Spinal cord (tissue), 10 donors: ENCODE results near the gene NRARP. TPM values are rescaled to one million over a fixed set of nuclear protein-coding genes. Genes with fewer than 3 reads are reported as not detected.

Experiments
- DNase-seq, 6 donors: peaks; one replicate each; pipeline versions ENCODE4 v3.0.0 to v3.0.0-alpha.2; 2013 to 2015; ENCODE audit warnings: low spot score in 6 of 6, low read depth in 4 of 6
- H3K27ac ChIP-seq: one replicate; pipeline ENCODE4 v1.5.1; 2013; ENCODE audit warnings: low read depth, low read length, control low read depth
- H3K27me3 ChIP-seq: one replicate; pipeline ENCODE4 v1.6.1; 2013; ENCODE audit warnings: low read length; ENCODE audit not compliant: control insufficient read depth, insufficient read depth
- H3K36me3 ChIP-seq: one replicate; pipeline ENCODE4 v1.6.1; 2013; ENCODE audit warnings: low read length; ENCODE audit not compliant: control insufficient read depth, insufficient read depth
- H3K4me1 ChIP-seq: one replicate; pipeline ENCODE4 v1.6.1; 2013; ENCODE audit warnings: low read length; ENCODE audit not compliant: control insufficient read depth, insufficient read depth
- H3K4me3 ChIP-seq: one replicate; pipeline ENCODE4 v1.5.1; 2013; ENCODE audit warnings: low read depth, low read length, control low read depth
- H3K9me3 ChIP-seq: one replicate; pipeline ENCODE4 v1.6.1; 2013; ENCODE audit warnings: low read length; ENCODE audit not compliant: control insufficient read depth, insufficient read depth
- WGBS: methylation state at CpG from one replicate; pipeline ENCODE4 v1.1.5; 2013; ENCODE audit warnings: missing lambda C conversion rate; ENCODE audit not compliant: insufficient coverage; 5-methylcytosine and 5-hydroxymethylcytosine counted together
- polyA plus RNA-seq, 2 donors: library from polyadenylated mRNA; unstranded; fragments of 120-200 nt; gene quantifications; one replicate each; pipeline ENCODE4 v1.2.1, GENCODE V29; 2013; ENCODE audit not compliant: insufficient read length in 2 of 2
- total RNA-seq, 2 donors: library from RNA; depleted of rRNA in 1 of 2; stranded (reverse); fragments of 120-200 nt in 1 of 2; fragments of >200 nt in 1 of 2; gene quantifications; one replicate each; pipeline versions ENCODE4 v1.2.3 to v1.2.4, GENCODE V29; 2013 to 2014
- donor health status: healthy.

NRARP gene
- total and polyA plus RNA-seq, 4 donors = 3.2 to 15.8 (median 9.8) TPM

DNA sequence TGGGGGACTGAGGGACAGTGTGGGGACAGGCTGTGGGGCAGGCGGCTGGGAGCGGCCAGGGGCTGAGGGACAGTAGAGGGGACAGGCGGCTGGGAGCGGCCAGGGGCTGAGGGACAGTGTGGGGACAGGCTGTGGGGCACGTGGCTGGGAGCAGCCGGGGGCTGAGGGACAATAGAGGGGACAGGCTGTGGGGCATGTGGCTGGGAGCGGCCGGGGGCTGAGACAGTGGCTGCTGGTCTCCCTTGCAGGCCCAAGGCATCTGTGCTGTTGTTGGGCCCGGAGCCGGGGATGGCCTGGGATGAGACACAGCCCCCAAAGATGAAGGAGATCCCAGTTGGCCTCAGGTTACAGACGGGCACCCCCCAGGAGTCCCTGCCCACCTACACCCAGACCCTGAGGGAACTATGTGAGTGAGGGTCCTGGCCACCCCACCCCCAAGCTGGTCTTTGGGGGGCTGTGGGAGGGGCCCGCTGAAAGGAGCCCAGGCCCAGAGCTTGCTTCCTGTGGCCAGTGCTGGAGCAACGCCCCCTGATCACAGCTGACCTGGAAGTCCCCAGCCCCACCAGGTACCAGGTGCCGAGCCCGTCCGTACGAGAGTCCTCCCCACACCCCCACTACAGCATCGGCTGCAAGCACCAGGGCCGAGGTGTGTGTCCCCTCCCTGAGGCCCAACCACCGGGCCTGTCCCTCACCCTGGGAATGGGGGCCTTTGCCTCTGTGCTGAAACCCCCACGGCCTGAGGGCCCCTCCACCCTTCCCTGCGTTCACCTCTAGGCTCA is 50.4 kb downstream of the NRARP start:
- 65% methylated on average over 16 of the region's 22 CpGs for WGBS
- H3K4me1 ChIP-seq = peaks cover 21% of the 10 kb centered on the region
- no peaks in the 10 kb centered on the region for H3K27me3 ChIP-seq
- no peak for DNase-seq
- H3K27ac ChIP-seq = no peak overlapping the region
- H3K9me3 ChIP-seq = no peaks in the 10 kb centered on the region
- H3K36me3 ChIP-seq = peaks cover 20% of the 10 kb centered on the region
- H3K4me3 ChIP-seq = no peak overlapping the region

GRCh38 chr9:137251194-137251461 is 50.9 kb downstream of the NRARP start, which contains the start of gene STPG3:
TSS of gene STPG3 (plus strand) at chr9:137251286. CDS start at chr9:137251287, 1 bp downstream.
- 49% methylated on average over 4 of the region's 4 CpGs for WGBS
- peaks cover 16% of the 10 kb centered on the region for H3K4me1 ChIP-seq
- peaks cover 15% of the 10 kb centered on the region for H3K36me3 ChIP-seq
- no peaks in the 10 kb centered on the region for H3K9me3 ChIP-seq
- no peaks in the 10 kb centered on the region for H3K27me3 ChIP-seq
- no peak within 1 kb of the TSS for H3K27ac ChIP-seq
- H3K4me3 ChIP-seq = no peak within 1 kb of the TSS
- no peak for DNase-seq

DNA sequence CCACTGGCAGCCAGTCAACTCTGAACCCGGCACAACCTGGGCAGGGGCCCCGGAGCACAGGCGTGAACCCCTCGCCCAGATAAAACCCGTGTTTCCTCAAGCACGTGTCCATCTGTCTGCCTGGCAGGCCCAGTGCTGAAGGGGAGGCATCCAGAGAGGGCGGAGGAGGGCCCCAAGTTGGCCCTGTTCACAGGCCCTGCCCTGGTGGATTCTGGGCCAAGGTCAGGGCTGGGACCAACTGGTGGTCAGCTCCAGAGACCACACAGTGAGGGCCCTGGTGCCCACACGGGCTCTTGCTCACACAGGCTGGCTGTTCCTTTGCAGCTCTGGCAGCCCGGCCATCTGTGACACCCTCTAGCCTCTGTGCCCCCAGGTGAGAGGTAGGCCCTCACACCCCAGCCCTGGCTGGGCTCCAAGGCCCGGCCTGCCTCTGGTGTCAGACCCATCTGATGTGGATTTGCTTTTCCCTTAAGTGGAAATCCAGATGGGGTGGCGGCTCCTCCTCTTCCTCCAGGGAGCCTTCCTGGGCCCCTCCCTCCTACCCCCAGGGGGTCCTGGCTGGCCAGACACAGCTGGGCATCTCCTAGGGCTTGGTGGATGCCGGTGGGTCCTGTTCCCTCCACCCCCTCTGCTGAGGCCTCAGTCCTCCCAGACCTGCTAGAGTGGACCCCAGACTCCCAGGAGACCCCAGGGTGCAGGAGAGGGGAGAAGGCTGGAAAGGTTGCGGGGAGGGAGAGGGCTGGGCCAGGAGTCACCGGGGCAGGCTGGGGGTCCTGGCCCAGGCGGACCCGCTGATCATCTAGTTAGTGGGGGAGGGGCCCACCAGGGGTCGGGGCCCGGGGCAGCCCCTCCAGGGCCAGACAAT is 51.5 kb downstream of the NRARP start:
- no peak for DNase-seq
- Histone ChIP-seq H3K4me1 (peaks cover 12% of the 10 kb centered on the region), H3K27ac (no peak overlapping the region), H3K36me3 (peaks cover 11% of the 10 kb centered on the region), H3K9me3 (no peaks in the 10 kb centered on the region), H3K4me3 (no peak overlapping the region), H3K27me3 (no peaks in the 10 kb centered on the region)
- 67% methylated on average over 14 of the region's 18 CpGs for WGBS

Other genes with a start within 250 kb of the NRARP start
- 1 to 10 TPM; 5.7 to 7.9 TPM for gene ENTPD2, start 248.2 kb downstream of the NRARP start, total RNA-seq
- gene ENTPD2, start 248.2 kb downstream of the NRARP start, polyA plus RNA-seq = 10 to 100 TPM; 49.1 to 50.7 TPM
- 10 to 100 TPM in 1 of 2 donors, 1 to 10 TPM in 1; 5.0 to 12.6 TPM for gene SAPCD2, start 231.7 kb downstream of the NRARP start, total RNA-seq
- 10 to 100 TPM; 18.4 to 19.0 TPM for gene SAPCD2, start 231.7 kb downstream of the NRARP start, polyA plus RNA-seq
- 1 to 10 TPM; 3.5 to 8.1 TPM for gene UAP1L1, start 224.8 kb downstream of the NRARP start, total RNA-seq
- 1 to 10 TPM; 4.4 to 6.2 TPM for gene UAP1L1, start 224.8 kb downstream of the NRARP start, polyA plus RNA-seq
- 10 to 100 TPM; 38.3 to 61.3 TPM for gene MAN1B1, start 215.3 kb downstream of the NRARP start, total RNA-seq
- 10 to 100 TPM; 63.3 to 81.3 TPM for gene MAN1B1, start 215.3 kb downstream of the NRARP start, polyA plus RNA-seq
- gene DPP7, start 187.5 kb downstream of the NRARP start, total RNA-seq = 100 to 1,000 TPM in 1 of 2 donors, 10 to 100 TPM in 1; 29.8 to 101 TPM
- gene DPP7, start 187.5 kb downstream of the NRARP start, polyA plus RNA-seq = 100 to 1,000 TPM; 127 to 144 TPM
- gene GRIN1, start 163.1 kb downstream of the NRARP start, total RNA-seq = 10 to 100 TPM; 16.2 to 99.0 TPM
- 100 to 1,000 TPM; 193 to 207 TPM for gene GRIN1, start 163.1 kb downstream of the NRARP start, polyA plus RNA-seq
- under 1 TPM; 0.30 to 0.50 TPM for gene LRRC26, start 132.2 kb downstream of the NRARP start, total RNA-seq
- 1 to 10 TPM; 1.3 to 1.9 TPM for gene LRRC26, start 132.2 kb downstream of the NRARP start, polyA plus RNA-seq
- gene TMEM210, start 130.2 kb downstream of the NRARP start, total RNA-seq = not detected
- under 1 TPM in 1 of 2 donors, not detected in 1; 0.42 TPM for gene TMEM210, start 130.2 kb downstream of the NRARP start, polyA plus RNA-seq
- 10 to 100 TPM; 18.4 to 30.1 TPM for gene ANAPC2, start 113.7 kb downstream of the NRARP start, total RNA-seq
- gene ANAPC2, start 113.7 kb downstream of the NRARP start, polyA plus RNA-seq = 10 to 100 TPM; 58.2 to 69.8 TPM
- 10 to 100 TPM; 28.1 to 53.5 TPM for gene SSNA1, start 113.6 kb downstream of the NRARP start, total RNA-seq
- 10 to 100 TPM; 64.1 to 66.9 TPM for gene SSNA1, start 113.6 kb downstream of the NRARP start, polyA plus RNA-seq
- gene TPRN, start 101.5 kb downstream of the NRARP start, total RNA-seq = 1 to 10 TPM; 6.7 to 9.2 TPM
- 10 to 100 TPM; 24.9 to 30.8 TPM for gene TPRN, start 101.5 kb downstream of the NRARP start, polyA plus RNA-seq
- 10 to 100 TPM; 28.5 to 34.1 TPM for gene TMEM203, start 96.6 kb downstream of the NRARP start, total RNA-seq
- 10 to 100 TPM; 48.8 to 50.7 TPM for gene TMEM203, start 96.6 kb downstream of the NRARP start, polyA plus RNA-seq
- gene NDOR1, start 96.6 kb downstream of the NRARP start, total RNA-seq = 1 to 10 TPM; 3.2 to 6.1 TPM
- gene NDOR1, start 96.6 kb downstream of the NRARP start, polyA plus RNA-seq = 10 to 100 TPM; 18.5 to 23.8 TPM
- 1 to 10 TPM; 2.0 to 3.0 TPM for gene RNF208, start 80.0 kb downstream of the NRARP start, total RNA-seq
- 10 to 100 TPM; 64.3 to 66.6 TPM for gene RNF208, start 80.0 kb downstream of the NRARP start, polyA plus RNA-seq
- gene CYSRT1, start 77.1 kb downstream of the NRARP start, total RNA-seq = under 1 TPM; 0.69 to 0.94 TPM
- 1 to 10 TPM; 3.4 to 4.5 TPM for gene CYSRT1, start 77.1 kb downstream of the NRARP start, polyA plus RNA-seq
- gene RNF224, start 74.8 kb downstream of the NRARP start, total RNA-seq = under 1 TPM in 1 of 2 donors, not detected in 1; 0.06 TPM
- 1 to 10 TPM; 1.3 to 2.2 TPM for gene RNF224, start 74.8 kb downstream of the NRARP start, polyA plus RNA-seq
- gene SLC34A3, start 71.4 kb downstream of the NRARP start, total RNA-seq = under 1 TPM in 1 of 2 donors, not detected in 1; 0.06 TPM
- gene SLC34A3, start 71.4 kb downstream of the NRARP start, polyA plus RNA-seq = 1 to 10 TPM in 1 of 2 donors, under 1 TPM in 1; 0.95 to 1.6 TPM
- 100 to 1,000 TPM; 152 to 247 TPM for gene TUBB4B, start 61.0 kb downstream of the NRARP start, total RNA-seq
- 100 to 1,000 TPM; 436 to 441 TPM for gene TUBB4B, start 61.0 kb downstream of the NRARP start, polyA plus RNA-seq
- gene STPG3, start 51.0 kb downstream of the NRARP start, total RNA-seq = not detected
- gene STPG3, start 51.0 kb downstream of the NRARP start, polyA plus RNA-seq = under 1 TPM; 0.32 to 0.68 TPM
- 10 to 100 TPM; 29.6 to 31.0 TPM for gene NELFB, start 46.9 kb downstream of the NRARP start, total RNA-seq
- gene NELFB, start 46.9 kb downstream of the NRARP start, polyA plus RNA-seq = 10 to 100 TPM; 79.7 to 83.7 TPM
- gene TOR4A, start 24.5 kb downstream of the NRARP start, total RNA-seq = 1 to 10 TPM; 1.3 to 3.5 TPM
- gene TOR4A, start 24.5 kb downstream of the NRARP start, polyA plus RNA-seq = 1 to 10 TPM; 2.1 to 2.5 TPM
- 10 to 100 TPM in 1 of 2 donors, 1 to 10 TPM in 1; 9.4 to 21.7 TPM for gene EXD3, start 120.9 kb upstream of the NRARP start, total RNA-seq
- gene EXD3, start 120.9 kb upstream of the NRARP start, polyA plus RNA-seq = 10 to 100 TPM; 33.5 to 43.5 TPM
- 1 to 10 TPM; 1.4 to 7.1 TPM for gene NOXA1, start 121.1 kb upstream of the NRARP start, total RNA-seq
- gene NOXA1, start 121.1 kb upstream of the NRARP start, polyA plus RNA-seq = 10 to 100 TPM; 14.2 to 14.6 TPM
- under 1 TPM in 1 of 2 donors, not detected in 1; 0.39 TPM for gene ENTPD8, start 139.1 kb upstream of the NRARP start, total RNA-seq
- 1 to 10 TPM in 1 of 2 donors, under 1 TPM in 1; 0.90 to 1.1 TPM for gene ENTPD8, start 139.1 kb upstream of the NRARP start, polyA plus RNA-seq
- gene NSMF, start 157.1 kb upstream of the NRARP start, total RNA-seq = 100 to 1,000 TPM in 1 of 2 donors, 10 to 100 TPM in 1; 29.7 to 103 TPM
- gene NSMF, start 157.1 kb upstream of the NRARP start, polyA plus RNA-seq = 100 to 1,000 TPM; 304 to 369 TPM
- 1 to 10 TPM in 1 of 2 donors, under 1 TPM in 1; 0.89 to 2.2 TPM for gene PNPLA7, start 248.1 kb upstream of the NRARP start, total RNA-seq
- 1 to 10 TPM; 6.5 to 6.6 TPM for gene PNPLA7, start 248.1 kb upstream of the NRARP start, polyA plus RNA-seq
- gene MRPL41, start 249.6 kb upstream of the NRARP start, total RNA-seq = 10 to 100 TPM; 21.5 to 45.1 TPM
- gene MRPL41, start 249.6 kb upstream of the NRARP start, polyA plus RNA-seq = 10 to 100 TPM; 52.2 to 64.0 TPM